Keratinocyte (primary cell): Measurements from ENCODE around the gene ATL3. TPM values are rescaled to one million over a fixed set of nuclear protein-coding genes. Genes with fewer than 3 reads are reported as not detected.

ENCODE experiments used
- DNase-seq: peaks from one replicate; pipeline ENCODE4 v3.0.0-alpha.2; 2011; ENCODE audit warnings: low read depth, missing footprints, low spot score
- FAIRE-seq: peaks from 2 replicates; lab custom pipeline; 2011; peaks lifted over from hg19 to GRCh38; lab: Jason Lieb, UNC
- H2AFZ ChIP-seq: 2 replicates; pipeline ENCODE4 v1.6.0; 2012; ENCODE audit warnings: low read length, control low read depth, inconsistent platforms; ENCODE audit not compliant: control insufficient read depth
- H3K27ac ChIP-seq: 2 replicates; pipeline ENCODE4 v1.5.1; 2011; ENCODE audit warnings: low read length; ENCODE audit not compliant: control insufficient read depth, insufficient read depth
- H3K27me3 ChIP-seq: 3 replicates; pipeline ENCODE4 v1.6.0; 2011; ENCODE audit warnings: low read length; ENCODE audit not compliant: control insufficient read depth, insufficient read depth; ENCODE audit errors: extremely low read depth
- H3K36me3 ChIP-seq, 2 experiments: 2 replicates in 1 of 2; 3 replicates in 1 of 2; pipeline ENCODE4 v1.5.1; 2011; ENCODE audit warnings: low read length in 2 of 2, mild to moderate bottlenecking in 1 of 2; ENCODE audit not compliant: control insufficient read depth in 2 of 2, insufficient read depth in 2 of 2; ENCODE audit errors: extremely low read depth in 1 of 2
- H3K4me1 ChIP-seq: 3 replicates; pipeline ENCODE4 v1.5.1; 2011; ENCODE audit warnings: low read length; ENCODE audit not compliant: control insufficient read depth, insufficient read depth; ENCODE audit errors: extremely low read depth
- H3K4me2 ChIP-seq: 3 replicates; pipeline ENCODE4 v1.6.0; 2011; ENCODE audit warnings: low read depth, low read length; ENCODE audit not compliant: control insufficient read depth, insufficient read depth; ENCODE audit errors: extremely low read depth
- H3K4me3 ChIP-seq, 3 experiments: fragments of 200-600 bp in 1 of 3; sonication (generic) in 1 of 3; 2 replicates in 2 of 3; 3 replicates in 1 of 3; pipeline ENCODE4 v1.5.1; 2011 to 2016; ENCODE audit warnings: low read length in 3 of 3, mild to moderate bottlenecking in 3 of 3, control low read depth in 2 of 3, inconsistent platforms in 1 of 3, low read depth in 1 of 3, mixed read lengths in 1 of 3, mixed run types in 1 of 3, moderate library complexity in 1 of 3; ENCODE audit not compliant: control insufficient read depth in 2 of 3, insufficient read depth in 2 of 3; ENCODE audit errors: extremely low read depth in 1 of 3
- H3K79me2 ChIP-seq: 2 replicates; pipeline ENCODE4 v1.6.0; 2012; ENCODE audit warnings: low read length; ENCODE audit not compliant: control insufficient read depth, insufficient read depth
- H3K9ac ChIP-seq: 3 replicates; pipeline ENCODE4 v1.6.0; 2011; ENCODE audit warnings: low read length; ENCODE audit not compliant: control insufficient read depth, insufficient read depth; ENCODE audit errors: extremely low read depth
- H3K9me1 ChIP-seq: 3 replicates; pipeline ENCODE4 v1.6.0; 2011; ENCODE audit warnings: low read length; ENCODE audit not compliant: control insufficient read depth, insufficient read depth; ENCODE audit errors: extremely low read depth
- H3K9me3 ChIP-seq: 2 replicates; pipeline ENCODE4 v1.5.1; 2012; ENCODE audit warnings: low read depth, low read length; ENCODE audit not compliant: control insufficient read depth
- H4K20me1 ChIP-seq: 3 replicates; pipeline ENCODE4 v1.6.0; 2011; ENCODE audit warnings: low read length; ENCODE audit not compliant: control insufficient read depth, insufficient read depth; ENCODE audit errors: extremely low read depth
- CTCF ChIP-seq, 3 experiments: IDR thresholded peaks in 1 of 3; conservative IDR thresholded peaks in 1 of 3; optimal IDR thresholded peaks in 1 of 3; 2 replicates in 2 of 3; 3 replicates in 1 of 3; pipeline versions ENCODE3 to v1.5.1; 2011; ENCODE audit warnings: low read length in 3 of 3, mild to moderate bottlenecking in 3 of 3, moderate library complexity in 2 of 3, control low read depth in 1 of 3, inconsistent platforms in 1 of 3; ENCODE audit not compliant: insufficient read depth in 2 of 3; ENCODE audit errors: extremely low read depth in 1 of 3
- EZH2 ChIP-seq: IDR thresholded peaks from one replicate; pipeline ENCODE4 v1.6.1; 2012; ENCODE audit warnings: inconsistent platforms, mild to moderate bottlenecking, low read length, moderate library complexity
- dilution Hi-C: fragments of 300-500 bp; cut with MboI; formaldehyde crosslinking; loops from one replicate; pipeline ENCODE4 v1.7.0; 2020; ENCODE audit warnings: low sequenced_read_pairs; ENCODE audit not compliant: extremely low pct_ligation_motif_present
- polyA plus RNA-seq, 5 experiments: library from polyadenylated mRNA; depleted of rRNA in 3 of 5; stranded (reverse) in 3 of 5; stranded (forward) in 1 of 5; unstranded in 1 of 5; fragments of >200 nt; gene quantifications; 1 replicate in 1 of 5; 2 replicates in 3 of 5; 3 replicates in 1 of 5; pipeline versions ENCODE4 v1.2.1 to v1.2.3, GENCODE V29; 2011 to 2012; ENCODE audit warnings: missing spikeins in 2 of 5, low read depth in 1 of 5, low replicate concordance in 1 of 5

Gene ATL3
- polyA plus RNA-seq, 1 donor (not counting 4 experiments of a cell fraction or from before 2014, with no cell fraction given), result 36.5 TPM

- FAIRE-seq (no peak), DNase-seq (no peak)
- Histone ChIP-seq H4K20me1 (no peaks in the 10 kb centered on the region), H3K27ac (peak overlapping the region; percentile 81), H3K27me3 (no peaks in the 10 kb centered on the region), H3K79me2 (peaks cover 74% of the 10 kb centered on the region), H3K9ac (peak overlapping the region; percentile 39), H3K4me2 (peak overlapping the region; percentile 81), H3K4me3 (peak overlapping the region in 1 of 3 experiments; percentile 34), H3K36me3 (peaks cover 0 to 2% of the 10 kb centered on the region in 2 experiments), H3K4me1 (peaks cover 60% of the 10 kb centered on the region), H2AFZ (no peak overlapping the region), H3K9me1 (no peaks in the 10 kb centered on the region), H3K9me3 (no peaks in the 10 kb centered on the region)
- TF ChIP-seq EZH2 (no peak), CTCF (optimal IDR thresholded peaks at IDR 0.05 in 1 of 3, IDR thresholded peaks at IDR 0.05 in 1 of 3, conservative IDR thresholded peaks at IDR 0.05 in 1 of 3; ENCODE audit: extremely low read depth in 1 of 3, insufficient read depth in 2 of 3, low read length in 3 of 3) (no peak)
- dilution Hi-C loops, result no loop called here
Measured at GRCh38 chr11:63666874-63667273, 4.3 kb downstream of the ATL3 start.

GRCh38 chr11:63663809-63664208 is 7.4 kb downstream of the ATL3 start:
- H2AFZ ChIP-seq, result no peak overlapping the region
- H3K4me3 ChIP-seq, result no peak overlapping the region
- peaks cover 85% of the 10 kb centered on the region for H3K79me2 ChIP-seq
- H3K27ac ChIP-seq, result peak overlapping the region; percentile 60
- dilution Hi-C loops, result no loop called here
- no peaks in the 10 kb centered on the region for H3K27me3 ChIP-seq
- TF ChIP-seq EZH2 (no peak), CTCF (optimal IDR thresholded peaks at IDR 0.05 in 1 of 3, IDR thresholded peaks at IDR 0.05 in 1 of 3, conservative IDR thresholded peaks at IDR 0.05 in 1 of 3; ENCODE audit: extremely low read depth in 1 of 3, insufficient read depth in 2 of 3, low read length in 3 of 3) (no peak)
- FAIRE-seq (peak; percentile 57), DNase-seq (no peak)
- peaks cover 0 to 2% of the 10 kb centered on the region in 2 experiments for H3K36me3 ChIP-seq
- H3K4me1 ChIP-seq, result peaks cover 45% of the 10 kb centered on the region
- H3K9me1 ChIP-seq, result no peaks in the 10 kb centered on the region
- no peaks in the 10 kb centered on the region for H4K20me1 ChIP-seq
- H3K9me3 ChIP-seq, result no peaks in the 10 kb centered on the region
- peak overlapping the region; percentile 6 for H3K9ac ChIP-seq
- peak overlapping the region; percentile 54 for H3K4me2 ChIP-seq
